Loucy (cell line): ENCODE data around the gene NBEA.

ENCODE experiments used
- CTCF ChIP-seq: fragments of 200-600 bp; sonication (generic); conservative IDR thresholded peaks from 2 replicates; pipeline ENCODE4 v1.5.1; 2014; ENCODE audit warnings: mild to moderate bottlenecking, antibody characterized with exemption, low read length
- EZH2phosphoT487 ChIP-seq: fragments of 200-600 bp; IDR thresholded peaks from 2 replicates; pipeline ENCODE4 v1.6.1; 2018; ENCODE audit warnings: antibody characterized with exemption, mild to moderate bottlenecking, moderate library complexity, borderline replicate concordance

GRCh38 chr13:35014606-35015213 lies 72.6 kb downstream of the NBEA start:
- TF ChIP-seq CTCF (no peak), EZH2phosphoT487 (no peak)
